Measurements from ENCODE around the gene RPL10.

The RPL10 gene

DNA sequence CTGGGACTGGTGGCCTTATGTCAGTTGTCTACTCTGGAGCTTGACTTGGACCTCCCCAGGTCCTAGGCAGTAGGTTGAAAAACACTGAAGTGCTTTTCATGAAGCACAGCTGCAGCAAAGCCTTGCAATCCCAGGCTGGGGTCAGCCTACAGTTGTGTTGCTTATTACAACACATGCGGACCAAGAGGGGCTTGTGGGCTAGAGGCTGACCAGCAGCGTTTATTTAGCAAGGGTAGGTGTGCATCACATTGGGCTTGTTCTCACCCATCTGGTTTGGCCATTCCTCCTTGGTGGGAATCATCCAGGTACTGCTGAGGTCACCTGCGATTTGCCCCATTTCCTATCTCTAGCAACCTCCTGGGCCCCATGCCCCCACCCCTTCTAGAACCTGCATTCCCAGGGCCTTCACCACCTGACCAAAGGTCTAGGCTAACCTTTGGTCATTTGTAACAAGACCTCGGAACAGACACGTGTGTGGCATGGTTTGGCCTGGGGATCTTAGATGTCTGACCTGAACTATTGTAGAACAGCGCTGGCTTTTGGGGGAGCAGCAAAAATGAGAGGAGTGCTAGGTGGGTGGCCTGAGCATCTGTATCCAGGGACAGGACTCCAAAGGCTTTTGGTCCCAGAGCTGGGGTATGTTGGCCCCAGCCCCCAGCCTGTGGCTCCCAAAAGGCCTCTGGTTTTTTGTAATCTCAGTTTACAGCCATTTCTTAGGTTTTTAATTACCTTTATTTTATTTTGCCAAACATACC lies 3.0 kb downstream of the RPL10 start:
- DNase-seq, result no peak

DNA sequence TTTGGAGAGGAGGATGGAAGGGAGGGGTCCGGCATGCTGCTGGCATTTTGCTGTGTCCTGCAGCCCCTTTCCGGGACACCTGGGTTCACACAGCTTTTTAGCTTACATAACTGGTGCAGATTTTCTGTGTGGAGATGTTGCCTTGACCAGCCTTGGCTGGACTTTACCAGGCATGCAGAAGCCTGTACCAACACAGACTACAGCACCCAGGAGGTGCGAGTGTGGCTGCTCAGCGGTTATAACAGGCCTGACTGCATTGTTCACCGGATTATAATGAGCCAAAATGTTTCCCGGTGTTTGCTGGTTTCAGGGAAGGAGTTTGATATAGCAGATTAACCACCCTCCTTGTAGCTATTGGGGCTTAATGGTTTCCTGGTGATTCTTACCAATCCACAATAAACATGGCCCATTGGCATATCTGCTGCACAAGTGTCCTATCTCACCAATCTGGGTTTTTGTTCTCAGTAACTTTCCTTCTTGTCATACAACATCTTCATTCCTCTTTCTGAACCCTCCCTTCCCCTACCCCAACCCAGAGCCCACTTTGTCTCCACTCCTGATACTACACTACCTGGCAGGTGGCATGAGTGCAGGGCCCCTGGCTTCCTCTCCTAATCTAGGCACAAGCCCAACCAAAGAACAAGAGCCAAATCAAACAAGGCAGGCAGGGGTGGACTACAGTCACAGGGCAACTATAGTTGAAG lies 3.9 kb downstream of the RPL10 start:
- no peak for DNase-seq

DNA sequence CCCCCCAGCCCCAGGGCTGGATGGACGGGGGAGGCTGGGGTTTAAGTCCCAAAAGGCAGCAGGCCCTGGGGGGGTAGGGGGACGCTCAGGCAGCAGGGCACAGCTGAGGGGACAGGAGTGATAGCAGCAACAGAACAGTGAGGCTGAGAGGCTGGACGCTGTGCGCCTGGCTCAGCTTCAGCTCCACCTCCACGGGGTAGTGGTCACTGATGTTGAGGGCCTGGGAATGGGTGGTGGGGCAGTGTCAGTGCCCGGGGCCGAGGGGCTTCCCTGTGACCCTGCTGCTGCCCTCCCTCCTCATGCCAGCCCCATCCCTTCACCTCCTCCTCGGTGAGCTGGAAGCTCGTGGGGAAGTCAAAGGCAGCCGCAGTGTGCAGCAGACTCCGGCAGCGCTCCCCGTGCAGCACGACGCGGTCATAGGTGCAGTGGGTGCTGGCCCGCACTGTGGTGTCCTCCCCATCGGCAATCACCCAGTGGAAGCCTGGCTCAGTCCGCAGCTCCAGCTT lies 4.5 kb downstream of the RPL10 start:
- DNase-seq, result no peak

DNA sequence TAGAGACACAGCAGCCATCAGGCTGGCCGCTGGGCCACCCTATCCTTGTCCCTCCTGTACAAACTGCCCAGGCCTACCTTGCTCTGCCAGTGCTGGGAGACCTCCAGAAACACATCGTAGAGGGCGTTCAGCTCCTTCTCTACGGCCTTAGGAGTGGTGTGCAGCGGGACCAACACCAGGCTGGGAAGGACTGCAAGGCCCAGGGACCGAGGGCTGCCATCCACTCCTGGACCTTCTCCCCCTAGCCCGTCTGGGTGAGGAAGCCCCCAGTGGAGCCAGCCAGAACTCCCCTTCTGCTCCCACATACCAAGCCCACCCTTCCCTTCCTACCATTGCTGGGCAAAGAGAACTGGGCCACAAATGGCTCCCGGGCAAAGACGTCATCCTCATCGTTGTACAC lies 5.0 kb downstream of the RPL10 start:
- no peak for DNase-seq

DNA sequence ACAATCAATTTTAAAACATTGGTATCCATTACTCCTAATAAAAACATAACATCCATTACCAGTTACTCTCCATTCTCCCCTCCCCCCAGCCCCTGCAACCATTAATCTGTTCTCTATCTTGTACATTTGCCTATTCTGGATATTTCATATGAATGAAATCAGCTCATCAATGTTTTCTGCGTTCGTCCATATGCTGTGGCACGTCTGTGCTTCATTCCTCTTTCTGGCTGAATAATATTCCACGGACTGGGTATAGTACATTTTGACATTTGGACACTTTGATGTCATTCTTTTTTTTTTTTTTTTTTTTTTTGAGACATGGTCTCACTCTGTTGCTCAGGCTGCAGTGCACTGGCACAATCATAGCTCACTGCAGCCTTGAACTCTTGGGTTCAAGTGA lies 5.7 kb downstream of the RPL10 start:
- no peak for DNase-seq

DNA sequence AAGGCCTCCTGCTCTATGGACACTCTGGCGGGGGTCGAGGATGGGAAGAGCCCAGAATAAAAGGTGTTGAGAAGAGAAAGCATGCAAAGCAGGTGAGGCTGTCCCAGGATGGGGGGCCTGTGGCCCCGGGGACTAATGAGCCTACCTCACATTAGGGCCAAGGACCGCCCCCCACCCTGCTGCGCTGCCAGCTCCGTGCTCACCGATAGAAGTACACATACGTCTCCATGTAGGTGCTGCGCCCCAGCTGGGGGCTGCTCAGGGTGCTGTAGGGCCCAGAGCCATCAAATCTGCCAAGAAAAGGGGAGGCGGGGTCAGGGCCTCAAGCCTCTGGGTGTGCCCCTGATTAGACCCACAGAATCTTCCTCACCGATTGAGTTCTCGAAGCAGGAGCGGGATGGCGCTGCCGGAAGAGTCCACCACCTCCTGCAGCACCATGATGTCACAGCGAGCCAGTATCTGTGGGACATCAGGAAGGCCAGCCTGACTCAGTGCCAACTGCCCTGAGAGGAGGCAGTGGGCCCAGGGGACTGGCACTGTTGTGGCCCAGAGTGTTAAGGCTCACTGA lies 6.5 kb downstream of the RPL10 start:
- no peak for DNase-seq

DNA sequence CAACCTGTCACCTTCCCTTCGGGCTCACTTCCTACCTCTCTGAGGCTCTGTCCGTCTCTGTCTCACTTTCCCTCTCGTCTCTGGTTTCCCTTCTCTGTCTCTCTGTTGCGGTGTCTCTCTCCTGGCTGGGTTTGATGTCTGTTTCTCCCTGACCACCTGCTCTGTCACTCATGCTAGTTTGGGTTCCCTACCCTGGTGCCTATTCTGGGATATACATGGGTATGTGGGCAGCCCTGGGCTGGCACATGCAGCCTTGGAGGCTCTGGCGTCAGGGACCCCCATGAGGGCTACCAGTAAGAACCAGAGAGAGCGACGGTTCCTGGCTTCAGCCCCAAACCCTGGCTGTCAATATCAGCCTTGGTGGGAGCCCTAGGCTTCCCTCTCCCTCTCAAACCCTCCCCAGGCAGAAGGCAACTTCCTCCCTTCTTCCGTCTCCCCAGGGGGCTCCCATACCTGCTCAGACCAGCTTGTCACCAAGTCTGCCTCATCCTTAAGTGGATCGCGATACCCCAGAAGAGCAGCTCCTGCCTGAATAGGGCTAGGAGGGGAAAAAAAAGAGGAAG lies 10.6 kb downstream of the RPL10 start:
- no peak for DNase-seq

DNA sequence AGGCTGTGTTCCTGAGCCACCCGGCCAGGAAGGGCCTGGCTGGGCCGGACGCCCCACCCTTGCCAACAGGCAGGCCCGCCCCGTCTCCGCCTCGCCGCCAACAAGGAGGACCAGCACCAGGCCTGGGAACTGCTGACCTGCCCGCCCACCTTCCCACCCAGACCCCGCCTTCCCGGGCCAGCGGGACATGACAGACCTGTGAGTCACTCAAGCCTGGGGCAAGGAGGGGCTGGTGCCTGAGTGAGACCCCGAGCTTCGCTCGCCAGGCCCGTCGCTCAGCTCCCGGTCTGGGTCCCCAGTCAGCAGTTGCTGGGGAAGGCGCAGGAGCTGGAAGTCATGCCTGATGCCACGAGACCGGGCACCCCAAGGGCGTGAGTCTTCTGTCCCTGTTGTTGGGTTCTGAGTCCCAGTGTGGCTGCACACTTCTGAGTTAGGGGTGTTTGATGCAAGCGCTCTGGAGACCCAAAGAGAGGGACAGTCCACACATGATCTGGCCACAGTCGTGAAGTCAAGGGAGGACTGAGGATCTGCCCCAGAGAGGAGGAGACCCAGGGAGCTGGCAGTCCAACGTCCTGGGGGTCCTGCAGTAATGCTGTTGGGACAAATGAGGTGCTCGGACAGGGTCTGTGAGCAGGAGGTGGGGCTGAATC lies 11.2 kb downstream of the RPL10 start, which contains the start of gene DNASE1L1:
DNASE1L1 (minus strand) TSS at position 33 of the 650 bp plus-strand sequence. CDS start 3,686 bp downstream, outside the sequence.
- DNase-seq, result peak; percentile 27

DNA sequence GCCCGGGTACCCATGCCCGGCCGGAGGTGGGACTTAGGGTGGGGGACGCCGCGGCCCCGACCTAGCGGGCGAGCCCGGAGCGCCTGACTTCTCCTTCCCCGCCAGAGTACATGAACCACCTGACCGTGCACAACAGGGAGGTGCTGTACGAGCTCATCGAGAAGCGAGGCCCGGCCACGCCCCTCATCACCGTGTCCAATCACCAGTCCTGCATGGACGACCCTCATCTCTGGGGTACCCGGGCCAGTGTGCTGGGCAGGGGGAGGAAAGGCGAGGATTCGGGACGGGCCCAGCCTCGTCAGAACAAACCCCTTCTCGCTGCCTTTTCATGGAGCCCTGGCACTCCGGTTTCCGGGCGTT lies 13.8 kb downstream of the RPL10 start:
- peak; percentile 52 for DNase-seq

DNA sequence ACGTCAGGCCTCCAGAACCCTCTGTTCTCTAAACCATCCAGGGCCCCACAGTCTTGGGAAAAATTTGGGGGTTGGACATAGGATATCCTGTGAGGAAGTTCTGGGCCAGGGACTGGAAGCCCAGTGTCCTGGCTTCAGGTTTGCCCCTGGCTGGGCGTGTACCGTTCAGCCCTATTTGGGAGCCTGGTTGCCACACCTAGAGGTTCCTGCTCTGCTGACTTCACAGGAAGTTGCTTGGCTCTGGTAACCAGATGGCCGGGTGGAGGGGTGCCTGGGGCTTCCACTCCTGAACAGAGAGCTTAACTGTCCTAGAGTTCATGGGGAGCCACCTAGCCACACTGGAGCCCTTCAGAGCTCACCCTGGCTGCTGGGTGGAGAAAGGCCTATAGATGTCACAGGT lies 14.3 kb downstream of the RPL10 start:
- DNase-seq, result no peak

DNA sequence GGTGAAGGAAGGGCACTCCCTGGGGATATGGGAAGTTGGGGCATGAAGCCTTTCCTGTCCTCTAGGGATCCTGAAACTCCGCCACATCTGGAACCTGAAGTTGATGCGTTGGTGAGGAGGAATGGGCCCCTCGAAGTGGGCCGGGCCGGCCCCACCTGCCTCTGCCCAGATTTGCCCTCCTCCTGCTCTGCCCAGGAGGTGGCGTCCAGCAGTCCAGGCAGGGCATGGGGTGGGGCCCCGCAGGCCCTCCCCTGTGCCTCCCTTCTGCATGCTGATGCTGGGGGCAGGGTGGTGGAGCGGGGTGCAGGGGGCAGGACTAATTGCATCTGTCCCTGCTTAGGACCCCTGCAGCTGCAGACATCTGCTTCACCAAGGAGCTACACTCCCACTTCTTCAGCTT lies 15.0 kb downstream of the RPL10 start:
- DNase-seq, result no peak

DNA sequence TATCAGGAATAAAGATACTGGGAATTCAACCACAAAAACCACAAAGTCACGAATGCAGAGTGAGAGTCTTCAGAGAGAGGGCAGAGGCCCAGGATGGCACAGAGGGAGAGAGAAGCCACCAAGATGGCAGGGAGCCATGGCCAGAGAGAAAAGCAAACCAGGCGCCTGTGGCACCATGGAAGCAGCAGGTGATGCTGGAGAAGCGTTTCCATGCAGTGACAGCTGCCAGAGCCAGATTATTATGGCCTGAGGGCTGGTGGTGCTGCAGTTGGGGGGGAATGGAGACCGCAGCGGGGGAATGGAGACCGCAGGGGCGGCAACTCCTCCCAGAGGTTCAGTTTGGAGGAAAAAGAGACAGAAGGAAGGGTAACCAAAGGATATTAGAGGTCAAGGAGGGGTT lies 19.0 kb downstream of the RPL10 start:
- DNase-seq, result no peak

DNA sequence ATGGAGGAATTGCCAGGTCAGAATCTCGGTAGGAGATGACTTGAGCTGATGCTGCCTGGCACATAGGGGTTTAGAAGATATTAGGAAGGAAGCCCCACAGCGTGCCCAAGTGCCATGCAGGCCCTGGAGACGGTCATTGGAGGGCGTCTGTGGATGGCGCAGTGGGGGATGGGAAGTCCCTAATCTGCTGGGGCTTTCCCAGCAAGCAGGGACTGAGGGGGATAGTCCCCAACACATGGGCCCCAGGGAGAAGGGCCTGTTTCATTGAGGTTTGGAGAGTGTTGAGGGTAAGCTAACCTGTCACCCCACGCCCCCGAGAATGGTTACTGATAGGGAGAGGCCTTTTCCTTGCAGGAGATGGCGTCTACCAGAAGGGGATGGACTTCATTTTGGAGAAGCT lies 21.0 kb downstream of the RPL10 start:
- DNase-seq, result no peak

DNA sequence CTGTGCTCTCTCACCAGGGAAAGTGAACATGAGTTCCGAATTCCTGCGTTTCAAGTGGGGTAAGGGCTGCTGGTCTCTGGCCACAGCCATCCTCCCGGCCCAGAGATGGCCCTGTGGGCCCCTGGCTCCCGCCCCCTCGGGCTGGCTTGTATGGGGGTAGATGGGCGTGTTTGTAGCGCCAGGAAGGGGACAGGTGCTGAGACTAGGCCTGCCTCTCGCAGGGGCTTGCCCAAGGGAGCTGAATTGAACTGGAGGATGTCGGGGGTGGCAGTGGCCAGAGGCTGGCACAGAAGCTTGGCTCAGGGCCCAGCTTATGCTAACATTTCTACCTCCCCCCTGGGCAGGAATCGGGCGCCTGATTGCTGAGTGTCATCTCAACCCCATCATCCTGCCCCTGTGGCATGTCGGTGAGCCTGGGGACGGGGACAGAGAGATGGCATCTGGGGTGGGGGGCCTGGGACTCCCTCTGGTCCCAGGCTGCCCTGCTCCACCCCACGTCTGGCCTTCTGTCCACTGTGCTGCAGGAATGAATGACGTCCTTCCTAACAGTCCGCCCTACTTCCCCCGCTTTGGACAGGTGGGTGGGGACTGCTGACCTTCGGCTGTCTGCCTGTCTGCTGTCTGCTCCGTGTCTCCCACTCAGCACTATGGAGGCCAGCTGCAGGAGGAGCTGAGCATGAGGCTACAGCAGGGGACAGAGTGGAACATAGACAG lies 21.7 kb downstream of the RPL10 start:
- no peak for DNase-seq

DNA sequence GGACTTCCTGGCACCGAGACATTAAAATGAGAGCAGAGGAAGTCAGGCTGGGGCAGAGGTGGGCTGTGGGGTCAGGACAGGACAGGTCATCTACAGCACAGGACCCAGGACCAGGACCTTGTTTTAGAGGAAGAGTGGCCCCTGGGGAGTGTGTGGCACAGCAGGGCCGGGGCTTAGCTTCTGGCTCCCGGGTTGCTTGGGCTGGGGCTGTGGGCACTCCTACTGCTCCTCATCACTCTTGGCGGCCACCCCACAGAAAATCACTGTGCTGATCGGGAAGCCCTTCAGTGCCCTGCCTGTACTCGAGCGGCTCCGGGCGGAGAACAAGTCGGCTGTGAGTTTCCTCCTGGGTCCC lies 22.2 kb downstream of the RPL10 start:
- no peak for DNase-seq

DNA sequence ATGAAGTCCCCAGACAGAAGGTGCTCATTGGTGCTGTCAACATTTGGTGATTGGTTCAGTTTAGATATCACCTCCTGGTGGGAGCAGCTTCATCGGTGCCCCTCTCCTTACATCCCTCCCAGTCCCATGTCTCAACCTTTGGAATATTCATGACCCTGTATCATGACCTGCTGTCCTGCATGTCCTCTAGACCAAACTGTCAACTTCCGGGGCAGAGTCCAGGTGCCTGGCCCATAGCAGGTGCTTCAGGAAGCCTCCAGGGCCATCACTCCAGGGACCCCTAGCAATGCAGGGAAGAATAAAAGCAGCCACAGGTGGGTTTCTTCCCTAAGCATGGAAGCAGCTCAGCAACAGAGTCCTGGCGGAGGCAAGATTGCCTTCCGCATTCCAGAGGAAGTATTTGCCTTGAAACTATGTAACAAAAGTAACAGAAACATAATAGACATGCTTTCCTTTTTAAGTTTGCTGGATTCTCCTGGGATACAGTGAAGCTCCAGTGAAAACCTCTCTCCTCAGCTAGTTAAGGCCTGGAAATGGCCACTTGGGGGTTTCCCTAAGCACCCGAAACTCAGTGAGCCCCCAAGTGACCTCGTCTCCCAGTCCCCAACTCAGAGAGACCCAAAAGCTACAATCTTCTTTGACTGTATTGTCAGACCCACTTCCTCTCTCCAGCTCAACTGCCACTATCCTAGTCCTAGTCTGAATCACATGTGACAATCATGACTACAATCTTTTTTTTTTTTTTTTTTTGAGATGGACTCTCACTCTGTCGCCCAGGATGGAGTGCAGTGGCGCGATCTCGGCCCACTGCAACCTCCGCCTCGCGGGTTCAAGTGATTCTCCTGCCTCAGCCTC lies 29.0 kb downstream of the RPL10 start:
- no peak for DNase-seq

DNA sequence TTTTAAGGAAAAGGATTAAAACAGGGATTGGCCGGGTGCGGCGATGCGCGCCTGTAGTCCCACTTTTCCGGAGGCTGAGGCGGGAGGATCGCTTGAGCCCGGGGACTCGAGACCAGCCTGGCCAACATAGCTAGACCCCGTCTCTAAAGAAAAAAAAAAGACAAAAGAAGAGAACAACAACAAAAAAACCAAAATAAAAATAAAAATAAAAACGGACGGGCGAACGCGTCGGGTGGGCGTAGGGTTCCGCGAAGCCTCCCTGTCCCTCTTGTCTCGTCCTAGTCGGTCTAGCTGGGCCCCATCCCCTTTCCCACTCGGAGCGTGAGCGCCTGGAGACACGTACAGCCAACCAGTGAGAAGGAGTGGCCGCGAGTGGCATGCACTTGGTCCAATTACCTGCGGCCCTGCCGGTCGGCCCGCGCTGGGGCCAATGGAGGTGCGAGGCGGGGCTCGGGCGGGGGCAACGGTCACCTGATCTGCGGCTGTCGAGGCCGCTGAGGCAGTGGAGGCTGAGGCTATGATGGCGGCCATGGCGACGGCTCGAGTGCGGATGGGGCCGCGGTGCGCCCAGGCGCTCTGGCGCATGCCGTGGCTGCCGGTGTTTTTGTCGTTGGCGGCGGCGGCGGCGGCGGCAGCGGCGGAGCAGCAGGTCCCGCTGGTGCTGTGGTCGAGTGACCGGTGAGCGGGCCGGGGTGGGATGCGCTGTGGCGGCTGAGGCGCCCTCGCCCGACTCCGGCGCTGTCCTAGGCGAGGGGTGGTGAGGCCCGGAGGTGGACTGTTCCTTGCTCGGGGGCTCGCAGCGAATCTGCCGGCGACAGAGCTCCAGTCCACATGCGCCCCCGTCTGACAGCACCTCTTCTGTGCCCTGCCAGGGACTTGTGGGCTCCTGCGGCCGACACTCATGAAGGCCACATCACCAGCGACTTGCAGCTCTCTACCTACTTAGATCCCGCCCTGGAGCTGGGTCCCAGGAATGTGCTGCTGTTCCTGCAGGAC lies 30.3 kb downstream of the RPL10 start, which contains the start of gene ATP6AP1:
ATP6AP1 (plus strand) TSS at position 502 of the 996 bp plus-strand sequence; CDS start at position 518, 16 bp downstream.
- DNase-seq, result peak; percentile 84

DNA sequence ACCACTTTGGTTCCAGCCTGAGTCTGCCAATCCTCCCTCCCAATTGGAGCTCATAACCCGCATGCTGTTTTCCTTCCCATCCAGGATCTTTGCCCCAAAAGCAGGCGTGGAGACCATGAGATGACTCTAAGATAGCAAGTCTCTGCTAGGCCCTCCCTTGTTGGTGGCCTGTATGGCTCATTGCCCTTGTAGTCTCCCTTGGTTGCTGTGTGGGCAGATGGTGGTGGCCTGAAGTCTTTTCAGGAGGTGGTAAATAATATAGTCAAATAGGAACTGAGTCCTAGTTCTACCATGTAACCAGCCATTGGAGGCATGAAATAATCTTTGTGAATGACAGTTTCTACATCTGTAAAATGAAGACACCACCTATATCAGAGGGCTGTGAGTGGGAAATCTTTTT lies 31.5 kb downstream of the RPL10 start:
- no peak for DNase-seq

DNA sequence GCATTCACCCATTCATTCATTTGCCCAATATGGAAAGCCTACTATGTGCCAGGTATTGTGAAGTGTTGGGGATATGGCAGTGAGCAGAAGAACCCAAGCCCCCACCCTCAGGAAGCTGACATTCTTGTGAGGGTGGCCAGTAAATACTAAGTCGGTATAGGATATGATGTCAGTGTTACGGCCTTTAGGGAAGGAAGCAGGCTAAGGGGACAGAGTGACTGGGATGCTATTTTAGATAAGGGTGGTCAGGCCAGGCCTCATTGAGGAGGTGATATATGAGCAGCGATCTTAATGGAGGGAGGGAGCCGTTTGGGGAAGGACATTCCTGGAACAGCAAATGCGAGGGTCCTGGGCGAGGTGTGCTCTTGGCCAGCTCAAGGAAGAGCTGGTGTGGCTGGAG lies 32.3 kb downstream of the RPL10 start:
- DNase-seq, result no peak

DNA sequence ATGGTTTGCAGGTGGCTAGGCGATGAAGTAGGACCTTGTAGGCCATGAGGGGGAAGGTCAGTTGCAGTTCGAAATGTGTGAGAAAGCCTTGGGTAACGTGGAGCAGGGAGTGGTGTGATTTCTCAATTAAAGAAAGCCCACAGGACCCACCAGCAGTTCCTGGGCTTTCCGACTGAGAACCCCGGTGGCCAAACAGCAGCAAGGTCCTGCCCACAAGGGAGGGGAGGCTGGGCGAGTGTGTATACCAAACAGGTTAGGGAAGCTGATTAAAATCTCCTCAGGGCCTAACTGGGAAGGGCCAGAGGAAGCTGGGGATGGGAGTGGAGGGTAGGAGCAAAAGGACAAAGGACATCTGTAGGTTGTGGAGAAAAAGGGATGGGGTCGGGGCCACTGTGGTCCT lies 32.7 kb downstream of the RPL10 start:
- no peak for DNase-seq
